CD1c-positive myeloid dendritic cell (primary cell): ENCODE data around the gene CSRNP2.
"Not testable (repeated sequence)": the region's sequence is repeated elsewhere in the genome, so short reads cannot be mapped to it uniquely, and the experiment has no call there.

Experiments used
- DNase-seq: peaks from one replicate; pipeline ENCODE4 v3.0.0-alpha.2; 2016; ENCODE audit errors: extremely low spot score

Gene CSRNP2

GRCh38 chr12:51078346-51078745 is 5.0 kb downstream of the CSRNP2 start:
- DNase-seq, result not testable (repeated sequence)

GRCh38 chr12:51077930-51078329 is 5.5 kb downstream of the CSRNP2 start:
- DNase-seq, result no peak

DNA sequence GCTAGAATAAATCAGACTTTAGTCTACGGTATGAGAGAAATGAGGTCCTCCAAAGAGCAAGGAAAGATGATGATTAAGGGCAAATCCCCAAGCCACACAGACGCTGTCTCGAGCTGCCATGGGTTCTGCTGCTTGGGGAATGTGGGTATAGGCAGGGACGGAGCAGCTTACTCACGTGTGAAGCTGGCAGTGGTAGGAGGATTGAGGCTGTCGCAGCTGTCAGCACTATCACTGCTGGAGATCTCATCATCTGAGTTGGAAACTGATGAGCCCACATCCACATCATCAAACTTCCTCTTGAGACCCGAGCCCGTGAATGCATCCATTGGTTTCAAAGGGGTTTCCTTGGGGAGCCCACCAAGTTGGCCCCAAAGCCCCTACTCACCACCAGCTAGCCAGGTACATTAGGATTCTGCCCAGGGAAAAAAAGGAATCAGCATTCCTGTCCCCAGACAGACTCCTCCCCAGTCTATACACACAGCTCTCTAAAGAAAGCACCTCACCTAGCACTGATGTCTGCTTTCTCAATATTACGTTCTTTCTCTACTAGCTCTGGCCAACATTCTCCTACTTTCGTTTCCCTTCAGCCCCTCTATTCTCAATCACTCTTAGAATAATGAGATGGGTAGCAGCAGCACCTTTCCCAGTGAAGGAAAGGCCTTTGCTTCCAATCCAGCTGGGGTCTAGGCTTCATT is 7.0 kb downstream of the CSRNP2 start:
- no peak for DNase-seq

DNA sequence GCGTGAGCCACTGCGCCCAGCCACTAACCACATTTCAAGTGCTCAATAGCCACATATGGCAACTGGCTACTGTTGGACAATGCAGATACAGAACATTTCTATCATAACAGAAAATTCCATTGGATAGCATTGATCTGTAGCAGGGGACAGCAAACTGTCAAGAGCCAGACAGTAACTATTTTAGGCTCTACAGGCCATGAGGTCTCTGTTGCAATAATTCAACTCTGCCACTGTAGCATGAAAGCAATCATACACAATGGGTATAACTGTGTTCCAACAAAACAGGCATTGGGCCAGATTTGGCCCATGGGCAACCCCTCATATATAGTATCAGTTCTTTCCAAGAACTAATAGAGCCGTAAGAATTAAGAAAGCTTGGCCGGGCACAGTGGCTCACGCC is 8.0 kb downstream of the CSRNP2 start:
- DNase-seq, result no peak

DNA sequence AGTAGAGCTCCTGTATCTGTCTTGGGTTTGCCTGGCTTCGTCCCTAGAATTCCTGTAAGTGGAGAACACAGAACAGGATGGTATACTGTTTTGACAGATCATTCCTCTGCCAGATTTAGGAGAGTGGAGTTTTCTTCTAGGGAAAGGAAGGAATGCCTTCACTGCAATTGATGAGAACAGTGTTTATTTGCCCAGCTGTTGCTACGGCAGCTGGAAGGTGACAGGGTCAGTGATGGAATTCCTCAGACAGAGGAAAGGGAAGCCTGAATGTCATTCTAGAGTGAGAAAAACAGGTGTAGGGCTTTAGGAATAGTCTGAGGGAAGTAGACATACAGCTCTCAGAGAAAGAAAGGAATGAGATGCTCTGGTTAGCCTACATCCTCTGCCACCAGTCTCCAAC is 11.7 kb downstream of the CSRNP2 start:
- no peak for DNase-seq

GRCh38 chr12:51070004-51070403 is 13.4 kb downstream of the CSRNP2 start:
- DNase-seq, result no peak

DNA sequence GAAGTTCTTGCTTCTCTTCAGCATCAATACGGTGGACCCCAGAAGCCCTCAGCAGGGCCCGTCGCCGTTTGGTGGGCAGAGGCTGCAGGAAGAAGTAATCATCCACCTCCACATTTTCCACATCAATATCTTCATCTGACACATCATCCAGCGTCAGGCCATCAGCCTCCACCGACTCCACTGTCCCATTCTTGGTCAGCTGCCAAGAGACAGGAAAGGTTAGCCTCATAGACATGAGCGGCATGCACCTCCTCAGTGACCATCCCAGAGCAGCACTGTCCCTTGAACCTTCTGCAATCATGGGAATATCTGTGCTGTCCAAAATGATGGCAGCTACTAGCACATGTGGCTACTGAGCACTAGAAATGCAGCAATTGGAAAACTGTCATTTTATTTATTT is 15.6 kb downstream of the CSRNP2 start:
- no peak for DNase-seq

DNA sequence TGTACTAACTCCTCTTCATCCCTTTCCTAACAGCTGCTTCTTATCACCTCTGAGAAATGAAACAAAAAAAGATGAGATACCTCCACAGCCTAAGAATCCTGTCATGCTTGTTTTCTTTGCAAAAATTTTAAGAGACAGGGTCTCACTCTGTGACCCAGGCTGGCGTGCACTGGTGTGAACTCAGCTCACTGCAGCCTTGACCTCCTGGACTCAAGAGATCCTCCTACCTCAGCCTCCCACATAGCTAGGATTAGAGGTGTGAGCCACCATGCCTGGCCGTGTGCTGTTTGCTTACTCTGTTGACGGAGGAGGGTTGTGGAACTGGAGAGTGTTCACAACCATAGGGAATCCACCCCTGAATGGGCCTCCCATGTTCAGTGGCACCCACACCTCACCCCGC is 16.2 kb downstream of the CSRNP2 start:
- no peak for DNase-seq

DNA sequence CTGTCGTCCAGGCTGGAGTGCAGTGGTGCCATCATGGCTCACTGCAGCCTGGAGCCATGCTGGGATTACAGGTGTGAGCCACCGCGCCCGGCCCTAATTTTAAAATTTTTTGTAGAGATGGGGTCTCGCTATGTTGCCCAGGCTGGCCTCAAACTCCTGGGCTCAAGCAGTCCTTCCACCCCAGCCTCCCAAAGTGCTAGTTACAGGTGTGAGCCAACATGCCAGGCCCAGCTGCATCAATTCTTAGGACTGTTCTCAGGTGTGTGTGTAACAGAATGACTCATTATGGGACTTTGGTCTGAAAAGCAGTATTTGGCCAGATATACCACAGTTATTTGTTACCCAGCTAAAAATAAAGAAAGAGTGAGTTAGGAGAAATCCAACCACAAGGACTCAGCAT is 17.9 kb downstream of the CSRNP2 start:
- no peak for DNase-seq

- no peak for DNase-seq
Measured at GRCh38 chr12:51062631-51063397, 20.6 kb downstream of the CSRNP2 start.

GRCh38 chr12:51059086-51059485 is 24.3 kb downstream of the CSRNP2 start:
- no peak for DNase-seq

GRCh38 chr12:51056242-51056641 is 27.2 kb downstream of the CSRNP2 start:
- no peak for DNase-seq

DNA sequence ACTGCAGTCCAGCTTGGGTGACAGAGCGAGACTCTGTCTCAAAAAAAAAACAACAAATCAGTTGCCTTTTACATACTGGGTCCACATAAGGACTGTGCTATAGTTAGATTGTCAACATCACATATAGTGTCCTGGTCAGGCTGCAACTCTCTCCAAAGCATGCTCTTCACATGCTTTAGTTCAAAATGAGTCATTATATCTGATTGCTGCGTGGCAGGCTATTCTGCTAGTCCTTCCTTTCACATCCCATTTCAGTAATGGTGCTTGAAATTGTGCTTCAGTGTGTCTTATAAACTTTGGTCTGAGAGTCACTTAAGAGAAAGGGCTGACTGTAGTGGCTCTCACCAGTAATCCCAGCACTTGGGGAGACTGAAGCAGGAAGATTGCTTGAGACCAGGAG is 28.3 kb downstream of the CSRNP2 start:
- DNase-seq, result no peak

- no peak for DNase-seq
Measured at GRCh38 chr12:51051787-51052186, 31.6 kb downstream of the CSRNP2 start.

DNA sequence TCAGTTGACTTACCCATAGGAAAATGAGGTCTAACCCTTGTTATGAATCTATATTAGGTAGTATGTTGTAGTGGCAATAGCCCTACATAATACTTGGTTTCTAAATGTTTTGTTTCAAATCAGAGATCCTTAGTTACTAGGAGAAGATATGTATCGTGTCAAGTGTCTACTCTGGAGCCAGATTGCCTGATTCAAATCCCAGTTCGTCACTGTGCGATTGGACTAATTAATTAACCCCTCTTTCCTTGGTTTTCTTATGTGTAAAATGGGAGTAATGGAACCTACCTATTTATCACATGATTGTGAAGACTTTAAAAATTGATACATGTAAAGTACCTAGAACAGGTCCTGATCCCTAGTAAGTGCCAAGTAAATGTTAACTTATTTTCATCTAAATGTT is 33.9 kb downstream of the CSRNP2 start:
- DNase-seq, result no peak

DNA sequence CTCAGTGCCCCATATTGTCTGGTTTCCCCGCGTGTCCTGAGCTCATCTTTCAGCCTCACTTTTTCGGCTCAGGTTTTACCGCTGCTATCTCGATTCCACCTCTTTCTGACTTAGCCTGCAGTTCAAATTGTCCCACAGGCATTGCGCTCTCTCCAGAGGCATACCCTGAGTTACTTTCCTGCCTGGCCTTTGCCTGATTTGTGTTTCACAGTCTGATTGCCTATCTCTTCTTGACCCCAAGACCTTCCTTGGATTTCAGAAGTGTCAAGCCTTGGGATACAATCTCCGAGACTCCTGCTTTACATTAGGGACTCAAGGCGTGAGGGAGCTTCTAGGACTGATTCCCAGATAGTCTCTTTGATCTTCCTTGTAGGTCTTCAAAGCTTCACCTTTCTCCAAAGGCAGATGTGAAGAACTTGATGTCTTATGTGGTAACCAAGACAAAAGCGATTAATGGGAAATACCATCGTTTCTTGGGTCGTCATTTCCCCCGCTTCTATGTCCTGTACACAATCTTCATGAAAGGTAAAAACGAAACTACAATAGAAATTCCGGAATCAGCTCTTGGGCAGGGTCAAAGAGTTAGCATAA is 34.6 kb downstream of the CSRNP2 start:
- DNase-seq, result peak; percentile 23

DNA sequence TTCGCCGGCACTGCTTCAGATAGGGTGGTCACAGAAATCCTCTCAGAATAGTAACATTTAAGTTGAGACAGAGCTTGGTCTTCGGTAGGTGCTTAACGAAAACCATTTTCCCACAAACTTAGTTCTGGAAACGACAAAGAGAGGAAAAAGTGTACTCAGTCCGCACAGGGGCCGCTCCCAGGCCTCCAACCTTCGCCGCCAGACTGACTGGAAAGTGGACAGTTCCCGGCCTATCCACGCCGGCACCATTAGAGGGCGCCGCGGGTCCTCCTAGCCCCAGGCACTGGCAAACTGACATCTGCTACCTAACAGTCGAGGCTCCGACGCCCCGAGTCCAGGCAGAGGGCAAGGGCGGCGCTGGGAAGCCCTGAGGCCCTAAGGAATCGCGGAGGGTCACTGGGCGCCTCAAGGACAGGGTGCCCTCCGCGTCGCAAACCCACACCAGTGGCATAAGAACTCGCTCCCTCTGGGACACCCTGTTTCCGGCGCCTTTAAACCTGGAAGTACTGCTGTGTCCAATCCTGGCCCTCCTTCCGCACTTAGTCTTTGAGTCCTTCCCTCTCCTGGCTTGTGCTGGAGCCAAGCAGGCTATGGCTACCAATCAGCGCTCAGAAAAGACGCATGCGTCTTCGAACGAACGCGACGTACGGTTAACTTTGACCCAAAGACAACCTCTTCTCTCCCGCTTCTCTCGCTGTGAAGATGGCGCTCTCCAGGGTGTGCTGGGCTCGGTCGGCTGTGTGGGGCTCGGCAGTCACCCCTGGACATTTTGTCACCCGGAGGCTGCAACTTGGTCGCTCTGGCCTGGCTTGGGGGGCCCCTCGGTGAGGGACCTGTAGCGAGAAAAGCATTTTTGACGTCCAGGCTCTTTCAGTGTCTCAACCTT is 35.5 kb downstream of the CSRNP2 start, which contains the start of gene LETMD1:
LETMD1 (plus strand) TSS at position 673 of the 886 bp plus-strand sequence; CDS start at position 703, 30 bp downstream.
- DNase-seq, result peak; percentile 98

DNA sequence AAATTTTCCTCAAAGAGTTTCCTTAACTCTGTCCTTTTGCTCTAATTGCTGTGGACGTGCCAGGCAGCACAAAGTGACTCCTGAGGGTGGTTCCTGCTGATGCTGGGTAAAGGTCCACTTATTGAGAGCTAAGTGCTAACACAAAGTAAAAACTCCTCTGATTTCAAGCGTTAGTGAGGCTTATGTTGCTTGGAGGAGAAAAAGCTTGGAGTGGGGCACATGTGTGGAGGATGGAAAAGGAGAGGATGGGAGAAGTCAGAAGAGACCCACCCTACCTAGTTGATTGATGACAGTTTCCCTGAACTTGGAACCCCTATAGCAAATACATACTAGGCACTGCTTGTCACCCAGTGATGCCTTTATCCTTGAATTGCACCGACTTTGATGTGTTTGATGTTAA is 47.1 kb downstream of the CSRNP2 start:
- DNase-seq, result no peak

DNA sequence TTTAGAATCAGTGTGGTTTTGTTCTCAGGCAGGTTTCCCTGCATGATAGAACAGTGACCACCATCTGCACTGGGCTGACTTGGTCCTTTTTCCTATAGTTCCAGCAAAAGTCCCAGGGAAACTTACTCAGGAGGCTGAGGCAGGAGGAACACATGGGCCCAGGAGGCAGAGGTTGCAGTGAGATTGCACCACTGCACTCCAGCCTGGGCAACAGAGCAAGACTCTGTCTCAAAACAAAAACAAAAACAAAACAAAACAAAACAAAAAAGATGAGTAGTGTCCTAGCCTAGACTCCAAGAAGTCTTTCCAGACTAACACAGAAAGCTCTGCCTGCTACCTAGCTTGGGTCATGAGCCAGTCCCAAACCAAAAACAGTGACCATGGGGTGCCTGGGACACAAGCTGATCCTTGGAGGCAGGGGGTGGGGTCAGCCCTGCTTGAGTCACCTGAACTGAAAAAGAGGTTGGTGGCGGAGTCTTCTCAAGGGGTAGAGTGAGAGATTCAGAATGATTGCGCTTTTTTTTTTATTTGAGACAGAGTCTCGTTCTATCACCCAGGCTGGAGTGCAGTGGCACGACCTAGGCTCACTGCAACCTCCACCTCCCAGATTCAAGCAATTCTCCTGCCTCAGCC is 49.8 kb downstream of the CSRNP2 start:
- no peak for DNase-seq

GRCh38 chr12:51033048-51033447 is 50.3 kb downstream of the CSRNP2 start:
- DNase-seq, result no peak

- DNase-seq, result no peak
Measured at GRCh38 chr12:51028813-51029150, 54.6 kb downstream of the CSRNP2 start.
